AG04449 (cell line): Measurements from ENCODE around the gene HEMGN.
"Not testable (repeated sequence)": the region's sequence is repeated elsewhere in the genome, so short reads cannot be mapped to it uniquely, and the experiment has no call there.

ENCODE experiments used
- CTCF ChIA-PET: fragments of 350-600 bp; formaldehyde crosslinking; extraction: SDS; loops from one replicate; lab custom pipeline; 2021; ENCODE audit warnings: antibody characterized with exemption; lab: Yijun Ruan, JAX
- POLR2A ChIA-PET: fragments of 400-600, 350-600 bp; formaldehyde crosslinking; extraction: SDS; loops from one replicate; lab custom pipeline; 2020; ENCODE audit warnings: antibody characterized with exemption, inconsistent platforms; lab: Yijun Ruan, JAX
- DNase-seq: peaks from one replicate; pipeline ENCODE4 v3.0.0-alpha.2; 2010; ENCODE audit warnings: low read depth, low spot score
- H3K4me3 ChIP-seq: 2 replicates; pipeline ENCODE4 v1.5.1; 2011; ENCODE audit warnings: low read depth, mild to moderate bottlenecking, control low read depth, low read length
- CTCF ChIP-seq: IDR thresholded peaks from one replicate; pipeline ENCODE4 v1.5.1; 2011; ENCODE audit warnings: mild to moderate bottlenecking, moderate library complexity, low read length, control low read depth, inconsistent platforms; ENCODE audit not compliant: insufficient read depth; ENCODE audit errors: missing control alignments

The HEMGN gene

GRCh38 chr9:97964901-97965300 is 26.9 kb upstream of the HEMGN start:
- ChIA-PET CTCF (interaction anchor here (4.4 kb wide), 1 partner anchor 42 kb away, joined by 21 read pairs; the partner anchor contains the start of gene TRMO), POLR2A (no interaction called here)
- H3K4me3 ChIP-seq = no peak overlapping the region
- DNase-seq = no peak
- no peak for TF ChIP-seq CTCF

- no peak for DNase-seq
- POLR2A ChIA-PET = no interaction called here
Measured at GRCh38 chr9:97963232-97963631, 25.3 kb upstream of the HEMGN start.

GRCh38 chr9:97962575-97962974 is 24.6 kb upstream of the HEMGN start:
- no peak for TF ChIP-seq CTCF
- ChIA-PET CTCF (interaction anchor here (1.4 to 4.4 kb wide), 2 partner anchors 39 to 72 kb away, joined by 4 to 21 read pairs; partner anchors contain the start of gene TRMO), POLR2A (no interaction called here)

More at GRCh38 chr9:97963232-97963631, 25.3 kb upstream of the HEMGN start:
- CTCF ChIA-PET = interaction anchor here (4.4 kb wide), 1 partner anchor 40 kb away, joined by 21 read pairs; the partner anchor contains the start of gene TRMO
- TF ChIP-seq CTCF = no peak
- no peak overlapping the region for H3K4me3 ChIP-seq

GRCh38 chr9:97962136-97962535 is 24.2 kb upstream of the HEMGN start:
- DNase-seq = no peak
- no peak overlapping the region for H3K4me3 ChIP-seq
- no peak for TF ChIP-seq CTCF
- ChIA-PET POLR2A (no interaction called here), CTCF (interaction anchor here (0.8 to 4.4 kb wide), 3 partner anchors 20 to 72 kb away, joined by 3 to 21 read pairs (median 4); partner anchors contain the start of gene TRMO)

More at GRCh38 chr9:97962575-97962974, 24.6 kb upstream of the HEMGN start:
- H3K4me3 ChIP-seq = no peak overlapping the region
- no peak for DNase-seq

- TF ChIP-seq CTCF = no peak
- ChIA-PET POLR2A (no interaction called here), CTCF (interaction anchor here (0.8 to 4.4 kb wide), 3 partner anchors 21 to 73 kb away, joined by 3 to 21 read pairs (median 4); partner anchors contain the start of gene TRMO)
- H3K4me3 ChIP-seq = no peak overlapping the region
- DNase-seq = no peak
Measured at GRCh38 chr9:97961361-97961760, 23.4 kb upstream of the HEMGN start.

GRCh38 chr9:97960678-97961328 is 22.8 kb upstream of the HEMGN start:
- POLR2A ChIA-PET, CTCF ChIA-PET, DNase-seq: not testable (repeated sequence)

GRCh38 chr9:97959585-97959984 is 21.6 kb upstream of the HEMGN start:
- DNase-seq = no peak
- CTCF ChIA-PET = interaction anchor here (1.1 to 2.8 kb wide), 4 partner anchors 36 to 303 kb away, joined by 3 to 15 read pairs (median 4); no protein-coding TSS in a partner anchor
- TF ChIP-seq CTCF = no peak
- POLR2A ChIA-PET = no interaction called here
- no peak overlapping the region for H3K4me3 ChIP-seq

More at GRCh38 chr9:97960678-97961328, 22.8 kb upstream of the HEMGN start:
- H3K4me3 ChIP-seq = not testable (repeated sequence)
